Measurements from ENCODE around the gene SSC4D. TPM values are rescaled to one million over a fixed set of nuclear protein-coding genes. Genes with fewer than 3 reads are reported as not detected.
A peak's percentile ranks its signal among the peaks of the same experiment; 100 is the strongest.

The SSC4D gene
- polyA plus RNA-seq, 1 experiment = 0.45 TPM

- no peak overlapping the region for H3K4me3 ChIP-seq (ENCODE audit: low read depth, low read length)
Observed at GRCh38 chr7:76383089-76383944, 26.2 kb downstream of the SSC4D start.

GRCh38 chr7:76381814-76382213 lies 27.7 kb downstream of the SSC4D start:
- no peak overlapping the region for H3K27ac ChIP-seq (ENCODE audit: low read depth, low read length)
- no peak overlapping the region for H3K4me3 ChIP-seq (ENCODE audit: low read depth, low read length)
- no peak for DNase-seq (ENCODE audit: low read depth, low spot score)
- TF ChIP-seq, protein P1, sequence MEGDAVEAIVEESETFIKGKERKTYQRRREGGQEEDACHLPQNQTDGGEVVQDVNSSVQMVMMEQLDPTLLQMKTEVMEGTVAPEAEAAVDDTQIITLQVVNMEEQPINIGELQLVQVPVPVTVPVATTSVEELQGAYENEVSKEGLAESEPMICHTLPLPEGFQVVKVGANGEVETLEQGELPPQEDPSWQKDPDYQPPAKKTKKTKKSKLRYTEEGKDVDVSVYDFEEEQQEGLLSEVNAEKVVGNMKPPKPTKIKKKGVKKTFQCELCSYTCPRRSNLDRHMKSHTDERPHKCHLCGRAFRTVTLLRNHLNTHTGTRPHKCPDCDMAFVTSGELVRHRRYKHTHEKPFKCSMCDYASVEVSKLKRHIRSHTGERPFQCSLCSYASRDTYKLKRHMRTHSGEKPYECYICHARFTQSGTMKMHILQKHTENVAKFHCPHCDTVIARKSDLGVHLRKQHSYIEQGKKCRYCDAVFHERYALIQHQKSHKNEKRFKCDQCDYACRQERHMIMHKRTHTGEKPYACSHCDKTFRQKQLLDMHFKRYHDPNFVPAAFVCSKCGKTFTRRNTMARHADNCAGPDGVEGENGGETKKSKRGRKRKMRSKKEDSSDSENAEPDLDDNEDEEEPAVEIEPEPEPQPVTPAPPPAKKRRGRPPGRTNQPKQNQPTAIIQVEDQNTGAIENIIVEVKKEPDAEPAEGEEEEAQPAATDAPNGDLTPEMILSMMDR (IDR thresholded peaks at IDR 0.05; ENCODE audit: low read depth, low read length) = peak; percentile 37
- H3K27me3 ChIP-seq (ENCODE audit: control insufficient read depth, insufficient read depth, low read length) = no peaks in the 10 kb centered on the region
- CTCF ChIA-PET = no interaction called here
- POLR2A ChIA-PET = no interaction called here
- H3K9me3 ChIP-seq (ENCODE audit: control insufficient read depth, insufficient read depth, low read length) = no peaks in the 10 kb centered on the region

More at GRCh38 chr7:76383089-76383944, 26.2 kb downstream of the SSC4D start:
- TF ChIP-seq, protein P1 (IDR thresholded peaks at IDR 0.05; ENCODE audit: low read depth, low read length) = no peak
- ChIA-PET POLR2A (no interaction called here), CTCF (no interaction called here)
- no peak for DNase-seq (ENCODE audit: low read depth, low spot score)
- H3K9me3 ChIP-seq (ENCODE audit: control insufficient read depth, insufficient read depth, low read length) = no peaks in the 10 kb centered on the region
- no peak overlapping the region for H3K27ac ChIP-seq (ENCODE audit: low read depth, low read length)
- no peaks in the 10 kb centered on the region for H3K27me3 ChIP-seq (ENCODE audit: control insufficient read depth, insufficient read depth, low read length)

DNA sequence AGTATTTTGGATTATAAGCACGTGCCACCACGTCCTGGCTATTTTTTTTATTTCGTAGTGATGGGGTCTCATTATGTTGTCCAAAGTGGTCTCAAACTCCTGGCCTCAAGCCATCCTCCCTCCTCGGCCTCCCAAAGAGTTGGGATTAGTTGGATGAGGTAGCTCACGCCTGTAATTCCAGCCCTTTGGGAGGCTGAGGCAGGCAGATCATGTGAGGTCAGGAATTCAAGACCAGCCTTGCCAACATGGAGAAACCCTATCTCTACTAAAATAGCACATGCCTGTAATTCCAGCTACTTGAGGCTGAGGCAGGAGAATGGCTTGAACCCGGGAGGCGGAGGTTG lies 28.9 kb downstream of the SSC4D start:
- TF ChIP-seq, protein P1 (IDR thresholded peaks at IDR 0.05; ENCODE audit: low read depth, low read length) = no peak
- POLR2A ChIA-PET = no interaction called here
- H3K27ac ChIP-seq (ENCODE audit: low read depth, low read length) = peak overlapping the region; percentile 98
- no peaks in the 10 kb centered on the region for H3K9me3 ChIP-seq (ENCODE audit: control insufficient read depth, insufficient read depth, low read length)
- CTCF ChIA-PET = no interaction called here
- peak overlapping the region; percentile 42; the same call in 1 of the 2 replicates for H3K4me3 ChIP-seq (ENCODE audit: low read depth, low read length)
- no peak for DNase-seq (ENCODE audit: low read depth, low spot score)
- H3K27me3 ChIP-seq (ENCODE audit: control insufficient read depth, insufficient read depth, low read length) = no peaks in the 10 kb centered on the region

- Histone ChIP-seq H3K27me3 (ENCODE audit: control insufficient read depth, insufficient read depth, low read length) (no peaks in the 10 kb centered on the region), H3K9me3 (ENCODE audit: control insufficient read depth, insufficient read depth, low read length) (no peaks in the 10 kb centered on the region), H3K4me3 (ENCODE audit: low read depth, low read length) (no peak overlapping the region), H3K27ac (ENCODE audit: low read depth, low read length) (no peak overlapping the region)
- ChIA-PET CTCF (interaction anchor here (1.4 kb wide), 1 partner anchor 18 kb away, joined by 3 read pairs; no protein-coding TSS in a partner anchor), POLR2A (interaction anchor here (0.6 to 1.6 kb wide), 3 partner anchors 13 to 1235 kb away, joined by 3 to 4 read pairs (median 3); no protein-coding TSS in a partner anchor)
- TF ChIP-seq, protein P1 (IDR thresholded peaks at IDR 0.05; ENCODE audit: low read depth, low read length) = no peak
- no peak for DNase-seq (ENCODE audit: low read depth, low spot score)
Observed at GRCh38 chr7:76377186-76377918, 32.1 kb downstream of the SSC4D start.

DNA sequence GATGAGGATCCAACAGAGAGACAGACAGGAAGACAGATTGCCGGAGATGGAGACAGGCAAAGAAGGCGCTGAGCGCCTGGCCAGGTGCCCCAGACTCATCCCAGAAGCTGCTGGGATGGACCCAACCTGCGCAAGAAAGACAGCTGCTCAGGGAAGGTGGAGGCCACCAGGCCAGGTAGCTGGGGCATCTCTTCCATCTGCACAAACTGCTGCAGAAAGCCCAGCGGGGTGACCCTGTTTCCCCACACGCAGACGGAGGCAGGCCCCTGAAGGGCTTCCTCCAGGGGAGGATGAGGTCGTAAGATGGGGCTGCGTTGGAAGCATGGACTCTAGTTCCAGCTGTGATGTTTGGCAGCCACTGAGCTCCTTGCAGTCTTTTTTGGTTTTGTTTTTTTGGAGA lies 34.2 kb downstream of the SSC4D start:
- TF ChIP-seq, protein P1 (IDR thresholded peaks at IDR 0.05; ENCODE audit: low read depth, low read length) = no peak
- POLR2A ChIA-PET = interaction anchor here (0.6 kb wide), 1 partner anchor 54 kb away, joined by 4 read pairs; no protein-coding TSS in a partner anchor
- Histone ChIP-seq H3K27ac (ENCODE audit: low read depth, low read length) (no peak overlapping the region), H3K9me3 (ENCODE audit: control insufficient read depth, insufficient read depth, low read length) (no peaks in the 10 kb centered on the region), H3K27me3 (ENCODE audit: control insufficient read depth, insufficient read depth, low read length) (no peaks in the 10 kb centered on the region), H3K4me3 (ENCODE audit: low read depth, low read length) (no peak overlapping the region)
- no peak for DNase-seq (ENCODE audit: low read depth, low spot score)
- CTCF ChIA-PET = no interaction called here
